HEK293 (cell line): ENCODE results near the gene ZNF217.

Source experiments
- CTCF ChIA-PET: fragments of 350-600 bp; formaldehyde crosslinking; extraction: SDS; loops from one replicate; lab custom pipeline; 2021; ENCODE audit warnings: antibody characterized with exemption; lab: Yijun Ruan, JAX
- POLR2A ChIA-PET: fragments of 300-600 bp; formaldehyde crosslinking; extraction: SDS; loops from one replicate; lab custom pipeline; 2020; ENCODE audit warnings: antibody characterized with exemption, inconsistent platforms; lab: Yijun Ruan, JAX
- H3K27ac ChIP-seq: fragments of 200-500 bp; sonication (Bioruptor generic); 2 replicates; pipeline ENCODE4 v1.5.1; 2014; ENCODE audit warnings: low read depth, low read length, control low read depth, inconsistent platforms; ENCODE audit errors: extremely low read depth
- H3K36me3 ChIP-seq, 2 experiments: fragments of 200-500 bp in 1 of 2; sonication (Bioruptor generic) in 1 of 2; 1 replicate in 1 of 2; 2 replicates in 1 of 2; pipeline ENCODE4 v1.5.1; 2014 to 2017; ENCODE audit warnings: inconsistent platforms in 2 of 2, low read length in 2 of 2; ENCODE audit not compliant: control insufficient read depth in 2 of 2, insufficient read depth in 1 of 2
- H3K4me1 ChIP-seq: fragments of 200-500 bp; sonication (Bioruptor generic); 2 replicates; pipeline ENCODE4 v1.5.1; 2014; ENCODE audit warnings: mild to moderate bottlenecking, low read length, inconsistent platforms; ENCODE audit not compliant: control insufficient read depth, insufficient read depth
- H3K4me3 ChIP-seq: 2 replicates; pipeline ENCODE4 v1.5.1; 2011; ENCODE audit warnings: low read depth, mild to moderate bottlenecking, control low read depth, low read length, moderate library complexity
- H3K9me3 ChIP-seq: fragments of 200-500 bp; sonication (Bioruptor generic); 2 replicates; pipeline ENCODE4 v1.5.1; 2014; ENCODE audit warnings: low read depth, low read length, inconsistent platforms; ENCODE audit not compliant: control insufficient read depth, insufficient read depth
- ATF2 ChIP-seq: fragments of 450-650 bp; formaldehyde crosslinking; IDR thresholded peaks from 2 replicates; pipeline ENCODE4 v1.5.1; 2016; ENCODE audit warnings: missing biosample characterization, missing genetic modification characterization, low read depth
- GLIS2 ChIP-seq: fragments of 450-650 bp; formaldehyde crosslinking; IDR thresholded peaks from 2 replicates; pipeline ENCODE4 v1.5.1; 2016; ENCODE audit warnings: missing biosample characterization, missing genetic modification characterization
- TCF7L2 ChIP-seq: IDR thresholded peaks from 2 replicates; pipeline ENCODE4 v1.6.1; 2011; ENCODE audit warnings: low read depth, mild to moderate bottlenecking, inconsistent platforms, low read length, moderate library complexity, borderline replicate concordance
- ZBTB17 ChIP-seq: fragments of 450-650 bp; formaldehyde crosslinking; IDR thresholded peaks from 2 replicates; pipeline ENCODE4 v1.5.1; 2016; ENCODE audit warnings: missing biosample characterization, missing genetic modification characterization
- ZFP37 ChIP-seq: fragments of 450-650 bp; formaldehyde crosslinking; IDR thresholded peaks from 2 replicates; pipeline ENCODE4 v1.5.1; 2016; ENCODE audit warnings: missing biosample characterization, missing genetic modification characterization
- ZNF211 ChIP-seq: fragments of 450-650 bp; formaldehyde crosslinking; IDR thresholded peaks from 2 replicates; pipeline ENCODE4 v1.5.1; 2016; ENCODE audit warnings: low read depth, missing biosample characterization, missing genetic modification characterization
- ZNF214 ChIP-seq: fragments of 450-650 bp; formaldehyde crosslinking; IDR thresholded peaks from 2 replicates; pipeline ENCODE4 v1.5.1; 2017; ENCODE audit warnings: missing biosample characterization, mild to moderate bottlenecking, missing genetic modification characterization, borderline replicate concordance
- ZNF266 ChIP-seq: fragments of 450-650 bp; formaldehyde crosslinking; IDR thresholded peaks from 2 replicates; pipeline ENCODE4 v1.5.1; 2016; ENCODE audit warnings: missing biosample characterization, missing genetic modification characterization, low read depth
- ZNF426 ChIP-seq: fragments of 450-650 bp; formaldehyde crosslinking; IDR thresholded peaks from 2 replicates; pipeline ENCODE4 v1.5.1; 2017; ENCODE audit warnings: missing biosample characterization, missing genetic modification characterization, mild to moderate bottlenecking, inconsistent platforms, moderate library complexity
- ZNF433 ChIP-seq: fragments of 450-650 bp; formaldehyde crosslinking; IDR thresholded peaks from 2 replicates; pipeline ENCODE4 v1.5.1; 2016; ENCODE audit warnings: missing biosample characterization, missing genetic modification characterization, low read depth
- ZNF571 ChIP-seq: fragments of 450-650 bp; formaldehyde crosslinking; IDR thresholded peaks from 2 replicates; pipeline ENCODE4 v1.5.0; 2017; ENCODE audit warnings: missing biosample characterization, missing genetic modification characterization
- ZNF580 ChIP-seq: fragments of 450-650 bp; formaldehyde crosslinking; IDR thresholded peaks from 2 replicates; pipeline ENCODE4 v1.5.1; 2016; ENCODE audit warnings: missing biosample characterization, missing genetic modification characterization
- ZNF610 ChIP-seq: fragments of 450-650 bp; formaldehyde crosslinking; IDR thresholded peaks from 2 replicates; pipeline ENCODE4 v1.5.1; 2016; ENCODE audit warnings: missing biosample characterization, missing genetic modification characterization, borderline replicate concordance
- ZNF677 ChIP-seq: fragments of 450-650 bp; IDR thresholded peaks from 2 replicates; pipeline ENCODE4 v1.5.0; 2018; ENCODE audit warnings: missing biosample characterization, mild to moderate bottlenecking, missing genetic modification characterization, moderate library complexity
- ZNF843 ChIP-seq: fragments of 450-650 bp; formaldehyde crosslinking; IDR thresholded peaks from 2 replicates; pipeline ENCODE4 v1.5.1; 2016; ENCODE audit warnings: missing biosample characterization, missing genetic modification characterization
- ZSCAN30 ChIP-seq: fragments of 450-650 bp; IDR thresholded peaks from 2 replicates; pipeline ENCODE4 v1.5.1; 2018; ENCODE audit warnings: missing biosample characterization, mild to moderate bottlenecking, missing genetic modification characterization, moderate library complexity

Gene ZNF217

GRCh38 chr20:53530440-53530839 lies 63.2 kb downstream of the ZNF217 start:
- Histone ChIP-seq H3K4me3 (no peak overlapping the region), H3K4me1 (no peaks in the 10 kb centered on the region), H3K9me3 (no peaks in the 10 kb centered on the region)
- POLR2A ChIA-PET, result no interaction called here
- no peak for TF ChIP-seq ZNF610
- TF ChIP-seq, all 188 proteins: peak for 0
- CTCF ChIA-PET, result no interaction called here
- Histone ChIP-seq H3K27ac (no peak overlapping the region), H3K36me3 (no peaks in the 10 kb centered on the region)

- ChIA-PET POLR2A (no interaction called here), CTCF (interaction anchor here (0.6 kb wide), 1 partner anchor 207 kb away, joined by 3 read pairs; no protein-coding TSS in a partner anchor)
- H3K9me3 ChIP-seq, result no peaks in the 10 kb centered on the region
Observed at GRCh38 chr20:53529658-53530057, 64.0 kb downstream of the ZNF217 start.

GRCh38 chr20:53527196-53527595 lies 66.4 kb downstream of the ZNF217 start:
- ChIA-PET POLR2A (no interaction called here), CTCF (interaction anchor here (0.7 kb wide), 1 partner anchor 52 kb away, joined by 4 read pairs; no protein-coding TSS in a partner anchor)
- H3K4me3 ChIP-seq, result no peak overlapping the region

More at GRCh38 chr20:53529658-53530057, 64.0 kb downstream of the ZNF217 start:
- H3K4me1 ChIP-seq, result no peaks in the 10 kb centered on the region
- no peak for TF ChIP-seq ZBTB17 (tag by site-specific recombination)
- TF ChIP-seq ZNF571 (tag by site-specific recombination), result no peak
- no peak for TF ChIP-seq ZSCAN30 (tag by site-specific recombination)
- TF ChIP-seq ZNF266 (tag by site-specific recombination), result no peak
- no peak for TF ChIP-seq ZFP37
- no peak for TF ChIP-seq ATF2
- TF ChIP-seq ZNF214 (tag by site-specific recombination), result no peak
- no peak for TF ChIP-seq ZNF433 (tag by site-specific recombination)
- TF ChIP-seq, all 188 proteins: peak for 0
- no peaks in the 10 kb centered on the region for H3K36me3 ChIP-seq
- H3K27ac ChIP-seq, result no peak overlapping the region
- H3K4me3 ChIP-seq, result no peak overlapping the region

GRCh38 chr20:53524589-53525312 lies 68.9 kb downstream of the ZNF217 start:
- H3K27ac ChIP-seq, result no peak overlapping the region
- ChIA-PET POLR2A (no interaction called here), CTCF (no interaction called here)
- no peaks in the 10 kb centered on the region for H3K36me3 ChIP-seq
- no peaks in the 10 kb centered on the region for H3K4me1 ChIP-seq
- TF ChIP-seq ATF2 (0 out of 2 replicates have a peak, but pooled peaks have one; percentile 12), GLIS2 (tag by site-specific recombination) (no peak)
- H3K4me3 ChIP-seq, result no peak overlapping the region
- H3K9me3 ChIP-seq, result no peaks in the 10 kb centered on the region

More at GRCh38 chr20:53527196-53527595, 66.4 kb downstream of the ZNF217 start:
- Histone ChIP-seq H3K9me3 (no peaks in the 10 kb centered on the region), H3K4me1 (no peaks in the 10 kb centered on the region), H3K36me3 (no peaks in the 10 kb centered on the region)
- no peak for TF ChIP-seq TCF7L2
- no peak for TF ChIP-seq ZNF211 (tag by site-specific recombination)
- TF ChIP-seq ZNF426 (tag by site-specific recombination), result no peak
- TF ChIP-seq ZNF677 (tag by site-specific recombination), result no peak
- TF ChIP-seq ZNF580 (tag by site-specific recombination), result no peak
- no peak for TF ChIP-seq ZNF843 (tag by site-specific recombination)
- TF ChIP-seq, all 188 proteins: peak for 0
- no peak overlapping the region for H3K27ac ChIP-seq
